Endothelial cell of umbilical vein (primary cell): ENCODE data around the gene RTEL1. TPM values are rescaled to one million over a fixed set of nuclear protein-coding genes. Genes with fewer than 3 reads are reported as not detected.

ENCODE experiments used
- BruUV-seq: library from RNA; stranded (reverse); fragments of 400-500 nt; replicated peaks from 2 replicates; lab custom pipeline; 2021; lab: Mats Ljungman, UMichigan
- CTCF ChIA-PET: fragments of 300-600, 350-600 bp; sonication (Branson Sonifier 250); formaldehyde crosslinking; loops from one replicate; lab custom pipeline; 2021; ENCODE audit warnings: antibody characterized with exemption, inconsistent platforms; lab: Charles Lee
- POLR2A ChIA-PET: fragments of 300-600, 350-600 bp; sonication (Branson Sonifier 250); formaldehyde crosslinking; loops from one replicate; lab custom pipeline; 2021; ENCODE audit warnings: antibody characterized with exemption, inconsistent platforms; lab: Charles Lee
- DNase-seq: peaks from one replicate; pipeline ENCODE4 v3.0.0-alpha.2; 2011; ENCODE audit warnings: low read depth, low spot score
- FAIRE-seq: peaks from 2 replicates; lab custom pipeline; 2011; peaks lifted over from hg19 to GRCh38; lab: Jason Lieb, UNC
- H2AFZ ChIP-seq: 2 replicates; pipeline ENCODE4 v1.6.0; 2012; ENCODE audit warnings: low read depth, low read length, control low read depth, inconsistent platforms
- H3K27ac ChIP-seq: 2 replicates; pipeline ENCODE4 v1.5.1; 2011; ENCODE audit warnings: low read depth, mild to moderate bottlenecking, control low read depth, low read length, moderate library complexity; ENCODE audit not compliant: insufficient read depth
- H3K27me3 ChIP-seq, 2 experiments: 2 replicates each; pipeline versions ENCODE4 v1.6.0 to v1.6.1; 2011; ENCODE audit warnings: low read length in 2 of 2, mixed read lengths in 1 of 2; ENCODE audit not compliant: control insufficient read depth in 2 of 2, insufficient read depth in 2 of 2
- H3K36me3 ChIP-seq, 2 experiments: 2 replicates in 1 of 2; 3 replicates in 1 of 2; pipeline ENCODE4 v1.5.1; 2011; ENCODE audit warnings: low read length in 2 of 2, mild to moderate bottlenecking in 1 of 2, moderate library complexity in 1 of 2; ENCODE audit not compliant: control insufficient read depth in 2 of 2, insufficient read depth in 2 of 2; ENCODE audit errors: extremely low read depth in 1 of 2
- H3K4me1 ChIP-seq: 3 replicates; pipeline ENCODE4 v1.5.1; 2011; ENCODE audit warnings: mild to moderate bottlenecking, low read length; ENCODE audit not compliant: control insufficient read depth, insufficient read depth; ENCODE audit errors: extremely low read depth
- H3K4me2 ChIP-seq: 2 replicates; pipeline ENCODE4 v1.6.1; 2011; ENCODE audit warnings: low read length, control low read depth, mixed read lengths; ENCODE audit not compliant: insufficient read depth
- H3K4me3 ChIP-seq, 3 experiments: fragments of 200-600 bp in 1 of 3; sonication (generic), shearing (Covaris generic) in 1 of 3; replicated peaks in 1 of 3; 2 replicates each; pipeline ENCODE4 v1.5.1; 2011 to 2016; ENCODE audit warnings: control low read depth in 3 of 3, low read length in 3 of 3, mild to moderate bottlenecking in 2 of 3, inconsistent platforms in 1 of 3, low read depth in 1 of 3, moderate library complexity in 1 of 3; ENCODE audit not compliant: insufficient read depth in 1 of 3
- H3K79me2 ChIP-seq: 2 replicates; pipeline ENCODE4 v1.6.0; 2012; ENCODE audit warnings: low read length, inconsistent platforms; ENCODE audit not compliant: control insufficient read depth, insufficient read depth
- H3K9ac ChIP-seq: replicated peaks from 2 replicates; pipeline ENCODE3; 2011; ENCODE audit warnings: low read length, control low read depth; ENCODE audit not compliant: insufficient read depth; ENCODE audit errors: extremely low read depth
- H3K9me1 ChIP-seq: replicated peaks from 3 replicates; pipeline ENCODE4 v1.6.0; 2011; ENCODE audit warnings: mild to moderate bottlenecking, low read length; ENCODE audit not compliant: control insufficient read depth, insufficient read depth; ENCODE audit errors: extremely low read depth
- H3K9me3 ChIP-seq: replicated peaks from 2 replicates; pipeline ENCODE4 v1.5.1; 2012; ENCODE audit warnings: low read length, inconsistent platforms; ENCODE audit not compliant: control insufficient read depth, insufficient read depth
- H4K20me1 ChIP-seq: replicated peaks from 2 replicates; pipeline ENCODE3; 2011; ENCODE audit warnings: mild to moderate bottlenecking, low read length; ENCODE audit not compliant: control insufficient read depth, insufficient read depth; ENCODE audit errors: extremely low read depth
- EZH2 ChIP-seq: IDR thresholded peaks from 2 replicates; pipeline ENCODE4 v1.6.1; 2012; ENCODE audit warnings: borderline replicate concordance, low read depth, mild to moderate bottlenecking, moderate library complexity, low read length, inconsistent platforms; ENCODE audit not compliant: severe bottlenecking
- FOS ChIP-seq: IDR thresholded peaks from 2 replicates; pipeline ENCODE4 v1.6.1; 2011; ENCODE audit warnings: mild to moderate bottlenecking, low read length, moderate library complexity, borderline replicate concordance; ENCODE audit not compliant: insufficient read depth
- GATA2 ChIP-seq: IDR thresholded peaks from 2 replicates; pipeline ENCODE4 v1.7.0; 2011; ENCODE audit warnings: low read depth, mild to moderate bottlenecking, moderate library complexity, mixed read lengths, low read length; ENCODE audit not compliant: insufficient read length, insufficient read depth
- JUN ChIP-seq: IDR thresholded peaks from 2 replicates; pipeline ENCODE4 v1.6.1; 2011; ENCODE audit warnings: borderline replicate concordance, low read depth; ENCODE audit not compliant: insufficient read length, insufficient read depth
- MYC ChIP-seq: IDR thresholded peaks from one replicate; pipeline ENCODE4 v1.6.1; 2011; ENCODE audit warnings: mild to moderate bottlenecking, low read depth, low read length
- POLR2A ChIP-seq: IDR thresholded peaks from 2 replicates; pipeline ENCODE4 v1.6.1; 2012; ENCODE audit warnings: low read depth, mild to moderate bottlenecking, control low read depth, low read length
- POLR2AphosphoS5 ChIP-seq: IDR thresholded peaks from 2 replicates; pipeline ENCODE4 v1.6.1; 2012; ENCODE audit warnings: low read depth, mild to moderate bottlenecking, control low read depth, low read length, moderate library complexity; ENCODE audit not compliant: insufficient read depth
- dilution Hi-C: fragments of 300-500 bp; cut with MboI; formaldehyde crosslinking; loops from one replicate; pipeline ENCODE4 v1.15.0; 2019; ENCODE audit warnings: low sequenced_read_pairs; ENCODE audit not compliant: extremely low pct_ligation_motif_present
- intact Hi-C: fragments of 100-400 bp; cut with micrococcal nuclease; formaldehyde crosslinking; loops from one replicate; pipeline ENCODE4 v1.10.0; 2022
- polyA plus RNA-seq, 4 experiments: library from polyadenylated mRNA; depleted of rRNA in 3 of 4; stranded (reverse) in 3 of 4; unstranded in 1 of 4; fragments of >200 nt; gene quantifications; 2 replicates each; pipeline versions ENCODE4 v1.2.1 to v1.2.3, GENCODE V29; 2011 to 2012; ENCODE audit warnings: missing spikeins in 1 of 4
- total RNA-seq: library from RNA; stranded (reverse); gene quantifications from 2 replicates; pipeline ENCODE4 v1.2.3, GENCODE V29; 2021
- TF ChIP-seq, protein P1 (sequence below), 2 donors: IDR thresholded peaks; 1 replicate in 1 of 2; 2 replicates in 1 of 2; pipeline ENCODE4 v1.5.1; 2011; ENCODE audit warnings: low read length in 2 of 2, mild to moderate bottlenecking in 2 of 2, moderate library complexity in 2 of 2, control low read depth in 1 of 2, inconsistent platforms in 1 of 2, low read depth in 1 of 2; ENCODE audit not compliant: insufficient read depth in 1 of 2; ENCODE audit errors: extremely low read depth in 1 of 2
- TF ChIP-seq, protein P2 (sequence below): IDR thresholded peaks from 2 replicates; pipeline ENCODE4 v1.6.1; 2011; ENCODE audit not compliant: insufficient read depth, insufficient read length

The RTEL1 gene
- total and polyA plus RNA-seq, 2 donors (not counting 3 experiments of a cell fraction or from before 2014, with no cell fraction given) = 17.0 to 44.9 TPM

GRCh38 chr20:63701329-63702035 is 43.4 kb downstream of the RTEL1 start:
- H3K9me3 ChIP-seq = no peaks in the 10 kb centered on the region
- H3K9ac ChIP-seq = no peak overlapping the region
- H3K27me3 ChIP-seq = no peaks in the 10 kb centered on the region
- H3K4me1 ChIP-seq = peaks cover 31% of the 10 kb centered on the region
- no peaks in the 10 kb centered on the region for H4K20me1 ChIP-seq
- BruUV-seq = no TSS peak
- H2AFZ ChIP-seq = no peak overlapping the region
- no peak for TF ChIP-seq POLR2A
- TF ChIP-seq EZH2 = no peak
- TF ChIP-seq, protein P1, sequence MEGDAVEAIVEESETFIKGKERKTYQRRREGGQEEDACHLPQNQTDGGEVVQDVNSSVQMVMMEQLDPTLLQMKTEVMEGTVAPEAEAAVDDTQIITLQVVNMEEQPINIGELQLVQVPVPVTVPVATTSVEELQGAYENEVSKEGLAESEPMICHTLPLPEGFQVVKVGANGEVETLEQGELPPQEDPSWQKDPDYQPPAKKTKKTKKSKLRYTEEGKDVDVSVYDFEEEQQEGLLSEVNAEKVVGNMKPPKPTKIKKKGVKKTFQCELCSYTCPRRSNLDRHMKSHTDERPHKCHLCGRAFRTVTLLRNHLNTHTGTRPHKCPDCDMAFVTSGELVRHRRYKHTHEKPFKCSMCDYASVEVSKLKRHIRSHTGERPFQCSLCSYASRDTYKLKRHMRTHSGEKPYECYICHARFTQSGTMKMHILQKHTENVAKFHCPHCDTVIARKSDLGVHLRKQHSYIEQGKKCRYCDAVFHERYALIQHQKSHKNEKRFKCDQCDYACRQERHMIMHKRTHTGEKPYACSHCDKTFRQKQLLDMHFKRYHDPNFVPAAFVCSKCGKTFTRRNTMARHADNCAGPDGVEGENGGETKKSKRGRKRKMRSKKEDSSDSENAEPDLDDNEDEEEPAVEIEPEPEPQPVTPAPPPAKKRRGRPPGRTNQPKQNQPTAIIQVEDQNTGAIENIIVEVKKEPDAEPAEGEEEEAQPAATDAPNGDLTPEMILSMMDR (IDR thresholded peaks at IDR 0.05; ENCODE audit: extremely low read depth in 1 of 2, insufficient read depth in 1 of 2, low read depth in 1 of 2, low read length in 2 of 2) = no peak
- TF ChIP-seq MYC = no peak
- TF ChIP-seq GATA2 = no peak
- TF ChIP-seq, protein P2, sequence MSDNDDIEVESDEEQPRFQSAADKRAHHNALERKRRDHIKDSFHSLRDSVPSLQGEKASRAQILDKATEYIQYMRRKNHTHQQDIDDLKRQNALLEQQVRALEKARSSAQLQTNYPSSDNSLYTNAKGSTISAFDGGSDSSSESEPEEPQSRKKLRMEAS = no peak
- TF ChIP-seq JUN = no peak
- no peak for TF ChIP-seq FOS
- TF ChIP-seq POLR2AphosphoS5 = no peak
- dilution Hi-C loops = no loop called here
- ChIA-PET POLR2A (interaction anchor here (0.6 kb wide), 1 partner anchor 11 kb away, joined by 3 read pairs; no protein-coding TSS in a partner anchor), CTCF (no interaction called here)
- H3K4me2 ChIP-seq = no peak overlapping the region
- H3K79me2 ChIP-seq = peaks cover 9% of the 10 kb centered on the region
- no peak for DNase-seq
- H3K4me3 ChIP-seq = no peak overlapping the region
- intact Hi-C loops = no loop called here
- no peak for FAIRE-seq
- no peak overlapping the region for H3K27ac ChIP-seq
- H3K9me1 ChIP-seq = no peaks in the 10 kb centered on the region
- H3K36me3 ChIP-seq = peaks cover 8 to 17% of the 10 kb centered on the region in 2 experiments
